ENCODE measurements around the gene RAB36.

The RAB36 gene

DNA sequence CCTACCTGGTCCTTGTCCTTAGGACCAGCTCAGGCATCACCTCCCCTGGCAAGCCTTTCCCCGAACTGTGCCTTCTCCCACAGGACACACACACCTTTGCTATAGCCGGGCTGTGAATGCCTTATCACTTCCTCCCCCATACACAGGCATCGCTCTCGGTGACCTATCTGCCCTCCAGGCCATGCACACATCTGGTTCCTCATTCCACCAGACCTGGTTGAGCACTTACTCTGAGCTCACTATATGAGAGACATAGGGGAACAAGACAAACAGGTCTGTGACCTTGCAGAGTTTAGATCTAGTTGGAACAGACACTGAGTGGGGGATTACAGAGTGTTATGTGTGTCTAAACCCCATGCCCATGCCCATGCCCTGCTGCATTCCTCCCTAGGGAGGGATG lies 31.9 kb downstream of the RAB36 start:
- TF ChIP-seq, protein P1, sequence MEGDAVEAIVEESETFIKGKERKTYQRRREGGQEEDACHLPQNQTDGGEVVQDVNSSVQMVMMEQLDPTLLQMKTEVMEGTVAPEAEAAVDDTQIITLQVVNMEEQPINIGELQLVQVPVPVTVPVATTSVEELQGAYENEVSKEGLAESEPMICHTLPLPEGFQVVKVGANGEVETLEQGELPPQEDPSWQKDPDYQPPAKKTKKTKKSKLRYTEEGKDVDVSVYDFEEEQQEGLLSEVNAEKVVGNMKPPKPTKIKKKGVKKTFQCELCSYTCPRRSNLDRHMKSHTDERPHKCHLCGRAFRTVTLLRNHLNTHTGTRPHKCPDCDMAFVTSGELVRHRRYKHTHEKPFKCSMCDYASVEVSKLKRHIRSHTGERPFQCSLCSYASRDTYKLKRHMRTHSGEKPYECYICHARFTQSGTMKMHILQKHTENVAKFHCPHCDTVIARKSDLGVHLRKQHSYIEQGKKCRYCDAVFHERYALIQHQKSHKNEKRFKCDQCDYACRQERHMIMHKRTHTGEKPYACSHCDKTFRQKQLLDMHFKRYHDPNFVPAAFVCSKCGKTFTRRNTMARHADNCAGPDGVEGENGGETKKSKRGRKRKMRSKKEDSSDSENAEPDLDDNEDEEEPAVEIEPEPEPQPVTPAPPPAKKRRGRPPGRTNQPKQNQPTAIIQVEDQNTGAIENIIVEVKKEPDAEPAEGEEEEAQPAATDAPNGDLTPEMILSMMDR (IDR thresholded peaks at IDR 0.05): no peak
- no peak for TF ChIP-seq ZFX (IDR thresholded peaks at IDR 0.05; ENCODE audit: borderline replicate concordance)
- no peak overlapping the region for H3K27ac ChIP-seq

GRCh38 chr22:23178512-23179254 lies 33.4 kb downstream of the RAB36 start:
- H3K27ac ChIP-seq: no peak overlapping the region
- TF ChIP-seq ZFX (IDR thresholded peaks at IDR 0.05; ENCODE audit: borderline replicate concordance): no peak
- TF ChIP-seq, protein P1 (IDR thresholded peaks at IDR 0.05): peak; percentile 94

GRCh38 chr22:23179381-23180299 lies 34.4 kb downstream of the RAB36 start:
- H3K27ac ChIP-seq: peak overlapping the region; percentile 67
- TF ChIP-seq ZFX (IDR thresholded peaks at IDR 0.05; ENCODE audit: borderline replicate concordance): no peak
- TF ChIP-seq, protein P1 (IDR thresholded peaks at IDR 0.05): no peak

DNA sequence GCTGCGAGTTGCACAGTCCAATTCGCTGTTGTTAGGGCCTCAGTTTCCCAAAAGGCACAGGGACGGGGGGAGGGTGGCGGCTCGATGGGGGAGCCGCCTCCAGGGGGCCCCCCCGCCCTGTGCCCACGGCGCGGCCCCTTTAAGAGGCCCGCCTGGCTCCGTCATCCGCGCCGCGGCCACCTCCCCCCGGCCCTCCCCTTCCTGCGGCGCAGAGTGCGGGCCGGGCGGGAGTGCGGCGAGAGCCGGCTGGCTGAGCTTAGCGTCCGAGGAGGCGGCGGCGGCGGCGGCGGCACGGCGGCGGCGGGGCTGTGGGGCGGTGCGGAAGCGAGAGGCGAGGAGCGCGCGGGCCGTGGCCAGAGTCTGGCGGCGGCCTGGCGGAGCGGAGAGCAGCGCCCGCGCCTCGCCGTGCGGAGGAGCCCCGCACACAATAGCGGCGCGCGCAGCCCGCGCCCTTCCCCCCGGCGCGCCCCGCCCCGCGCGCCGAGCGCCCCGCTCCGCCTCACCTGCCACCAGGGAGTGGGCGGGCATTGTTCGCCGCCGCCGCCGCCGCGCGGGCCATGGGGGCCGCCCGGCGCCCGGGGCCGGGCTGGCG lies 35.1 kb downstream of the RAB36 start, which contains the start of gene BCR:
Gene BCR (plus strand): TSS at position 209 of the 592 bp plus-strand sequence. CDS start 452 bp downstream, outside the sequence.
- H3K27ac ChIP-seq: peak within 1 kb of the TSS; percentile 67
- TF ChIP-seq, protein P1 (IDR thresholded peaks at IDR 0.05): no peak
- no peak for TF ChIP-seq ZFX (IDR thresholded peaks at IDR 0.05; ENCODE audit: borderline replicate concordance)

GRCh38 chr22:23180893-23181720 lies 35.8 kb downstream of the RAB36 start:
- TF ChIP-seq, protein P1 (IDR thresholded peaks at IDR 0.05): no peak
- no peak for TF ChIP-seq ZFX (IDR thresholded peaks at IDR 0.05; ENCODE audit: borderline replicate concordance)
- H3K27ac ChIP-seq: peak overlapping the region; percentile 67

DNA sequence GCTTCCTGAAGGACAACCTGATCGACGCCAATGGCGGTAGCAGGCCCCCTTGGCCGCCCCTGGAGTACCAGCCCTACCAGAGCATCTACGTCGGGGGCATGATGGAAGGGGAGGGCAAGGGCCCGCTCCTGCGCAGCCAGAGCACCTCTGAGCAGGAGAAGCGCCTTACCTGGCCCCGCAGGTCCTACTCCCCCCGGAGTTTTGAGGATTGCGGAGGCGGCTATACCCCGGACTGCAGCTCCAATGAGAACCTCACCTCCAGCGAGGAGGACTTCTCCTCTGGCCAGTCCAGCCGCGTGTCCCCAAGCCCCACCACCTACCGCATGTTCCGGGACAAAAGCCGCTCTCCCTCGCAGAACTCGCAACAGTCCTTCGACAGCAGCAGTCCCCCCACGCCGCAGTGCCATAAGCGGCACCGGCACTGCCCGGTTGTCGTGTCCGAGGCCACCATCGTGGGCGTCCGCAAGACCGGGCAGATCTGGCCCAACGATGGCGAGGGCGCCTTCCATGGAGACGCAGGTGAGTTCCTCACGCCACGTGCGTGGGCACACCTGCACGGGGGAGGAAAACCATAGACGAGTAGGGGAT lies 36.5 kb downstream of the RAB36 start:
- H3K27ac ChIP-seq: no peak overlapping the region
- no peak for TF ChIP-seq ZFX (IDR thresholded peaks at IDR 0.05; ENCODE audit: borderline replicate concordance)
- TF ChIP-seq, protein P1 (IDR thresholded peaks at IDR 0.05): no peak
